Transverse colon (tissue), 4 donors: ENCODE results near the gene PFN1.
A peak's percentile ranks its signal among the peaks of the same experiment; 100 is the strongest.

Source experiments
- CTCF ChIP-seq, 5 experiments: fragments of 200-600 bp in 3 of 5; fragments of 450-650 bp in 2 of 5; sonication (generic) in 3 of 5; IDR thresholded peaks; 1 replicate in 2 of 5; 2 replicates in 3 of 5; pipeline ENCODE4 v1.5.1; 2016 to 2017; ENCODE audit warnings: antibody characterized with exemption in 5 of 5, inconsistent platforms in 3 of 5, mild to moderate bottlenecking in 2 of 5, moderate library complexity in 1 of 5
- EP300 ChIP-seq: sonication (generic); formaldehyde crosslinking; IDR thresholded peaks from one replicate; pipeline ENCODE4 v1.6.1; 2017; ENCODE audit warnings: antibody characterized with exemption, low read depth
- POLR2A ChIP-seq: fragments of 450-650 bp; IDR thresholded peaks from one replicate; pipeline ENCODE4 v1.6.1; 2016; ENCODE audit warnings: antibody characterized with exemption, mild to moderate bottlenecking, moderate library complexity
- POLR2AphosphoS5 ChIP-seq, 3 donors: sonication (generic); formaldehyde crosslinking; IDR thresholded peaks; one replicate each; pipeline ENCODE4 v1.6.1; 2016; ENCODE audit warnings: antibody characterized with exemption in 3 of 3

- no peak for TF ChIP-seq POLR2A
- TF ChIP-seq CTCF (IDR thresholded peaks at IDR 0.05), result peak; percentile 77 to 88 (median 82)
- TF ChIP-seq POLR2AphosphoS5 (IDR thresholded peaks at IDR 0.05), result no peak
- no peak for TF ChIP-seq EP300
Measured at GRCh38 chr17:4903051-4903818, 45.1 kb downstream of the PFN1 start, which contains the start of gene CHRNE.
